ENCODE measurements around the gene TPSG1. TPM values are rescaled to one million over a fixed set of nuclear protein-coding genes. Genes with fewer than 3 reads are reported as not detected.
"Not testable (repeated sequence)": the region's sequence is repeated elsewhere in the genome, so short reads cannot be mapped to it uniquely, and the experiment has no call there.

TPSG1 gene
- total RNA-seq, 2 donors from 2014 or later = 0.54 TPM; not detected in 1

- Histone ChIP-seq H3K36me3 (no peaks in the 10 kb centered on the region), H3K27me3 (replicated peaks; ENCODE audit: insufficient read depth) (no peaks in the 10 kb centered on the region), H3K4me1 (ENCODE audit: control insufficient read depth in 1 of 2, low read depth in 2 of 2) (no peaks in the 10 kb centered on the region), H3K9me3 (no peaks in the 10 kb centered on the region), H3K27ac (no peak overlapping the region), H3K4me3 (no peak overlapping the region)
- no peak for ATAC-seq (ENCODE audit: insufficient number of reproducible peaks, low FRiP score, low read depth)
- no peak for DNase-seq (ENCODE audit: low spot score)
- TF ChIP-seq CTCF (IDR thresholded peaks at IDR 0.05) = no peak
Measured at GRCh38 chr16:1204933-1205332, 20.1 kb downstream of the TPSG1 start.

- no peak for DNase-seq (ENCODE audit: low spot score)
Measured at GRCh38 chr16:1202274-1202673, 22.8 kb downstream of the TPSG1 start.

GRCh38 chr16:1201444-1201843, 23.6 kb downstream of the TPSG1 start:
- no peak for ATAC-seq (ENCODE audit: insufficient number of reproducible peaks, low FRiP score, low read depth)
- Histone ChIP-seq H3K9me3 (no peaks in the 10 kb centered on the region), H3K36me3 (no peaks in the 10 kb centered on the region), H3K27me3 (replicated peaks; ENCODE audit: insufficient read depth) (no peaks in the 10 kb centered on the region), H3K4me3 (no peak overlapping the region), H3K27ac (no peak overlapping the region), H3K4me1 (ENCODE audit: control insufficient read depth in 1 of 2, low read depth in 2 of 2) (no peaks in the 10 kb centered on the region)
- DNase-seq (ENCODE audit: low spot score) = no peak
- TF ChIP-seq CTCF (IDR thresholded peaks at IDR 0.05) = no peak

More at GRCh38 chr16:1202274-1202673, 22.8 kb downstream of the TPSG1 start:
- H3K4me1 ChIP-seq (ENCODE audit: control insufficient read depth in 1 of 2, low read depth in 2 of 2) = no peaks in the 10 kb centered on the region
- no peak overlapping the region for H3K27ac ChIP-seq
- no peak for ATAC-seq (ENCODE audit: insufficient number of reproducible peaks, low FRiP score, low read depth)
- no peak for TF ChIP-seq CTCF (IDR thresholded peaks at IDR 0.05)
- H3K36me3 ChIP-seq = no peaks in the 10 kb centered on the region
- H3K4me3 ChIP-seq = no peak overlapping the region
- H3K9me3 ChIP-seq = no peaks in the 10 kb centered on the region
- H3K27me3 ChIP-seq (replicated peaks; ENCODE audit: insufficient read depth) = no peaks in the 10 kb centered on the region

GRCh38 chr16:1200014-1200627, 24.9 kb downstream of the TPSG1 start:
- Histone ChIP-seq H3K4me3 (no peak overlapping the region), H3K27me3 (replicated peaks; ENCODE audit: insufficient read depth) (no peaks in the 10 kb centered on the region), H3K27ac (no peak overlapping the region), H3K9me3 (no peaks in the 10 kb centered on the region), H3K36me3 (no peaks in the 10 kb centered on the region), H3K4me1 (ENCODE audit: control insufficient read depth in 1 of 2, low read depth in 2 of 2) (no peaks in the 10 kb centered on the region)
- DNase-seq (ENCODE audit: low spot score) (no peak), ATAC-seq (ENCODE audit: insufficient number of reproducible peaks, low FRiP score, low read depth) (no peak)
- no peak for TF ChIP-seq CTCF (IDR thresholded peaks at IDR 0.05)

GRCh38 chr16:1199347-1200013, 25.6 kb downstream of the TPSG1 start:
- TF ChIP-seq CTCF (IDR thresholded peaks at IDR 0.05) = no peak
- Histone ChIP-seq H3K27ac (no peak overlapping the region), H3K4me3 (no peak overlapping the region), H3K36me3 (no peaks in the 10 kb centered on the region), H3K4me1 (ENCODE audit: control insufficient read depth in 1 of 2, low read depth in 2 of 2) (no peaks in the 10 kb centered on the region), H3K9me3 (no peaks in the 10 kb centered on the region), H3K27me3 (replicated peaks; ENCODE audit: insufficient read depth) (no peaks in the 10 kb centered on the region)
- ATAC-seq (ENCODE audit: insufficient number of reproducible peaks, low FRiP score, low read depth) = no peak
- DNase-seq (ENCODE audit: low spot score) = no peak

GRCh38 chr16:1198671-1199346, 26.3 kb downstream of the TPSG1 start:
- not testable (repeated sequence) for H3K27me3 ChIP-seq (replicated peaks; ENCODE audit: insufficient read depth); H3K36me3 ChIP-seq; H3K27ac ChIP-seq

More at GRCh38 chr16:1198671-1199346, 26.3 kb downstream of the TPSG1 start:
- ATAC-seq (ENCODE audit: insufficient number of reproducible peaks, low FRiP score, low read depth); H3K9me3 ChIP-seq; DNase-seq (ENCODE audit: low spot score); H3K4me3 ChIP-seq; H3K4me1 ChIP-seq (ENCODE audit: control insufficient read depth in 1 of 2, low read depth in 2 of 2): not testable (repeated sequence)

Measured in thoracic aorta (tissue), 2 donors.